H1 (cell line): ENCODE measurements around the gene RTF1. TPM values are rescaled to one million over a fixed set of nuclear protein-coding genes. Genes with fewer than 3 reads are reported as not detected.

Experiments
- CBX8 ChIP-seq: fragments of 300-800, 300-1000 bp; sonication (generic); IDR thresholded peaks from 2 replicates; pipeline ENCODE4 v1.7.1; 2016; ENCODE audit warnings: low read depth, low read length, borderline replicate concordance
- NANOG ChIP-seq: IDR thresholded peaks from 2 replicates; pipeline ENCODE4 v1.6.1; 2011; ENCODE audit warnings: low read length, low read depth, mild to moderate bottlenecking, inconsistent platforms; ENCODE audit not compliant: insufficient read depth, poor library complexity, severe bottlenecking
- RAD21 ChIP-seq, 2 experiments: IDR thresholded peaks in 1 of 2; conservative IDR thresholded peaks in 1 of 2; 2 replicates each; pipeline ENCODE4 v1.6.1; 2011; ENCODE audit warnings: low read depth in 2 of 2, low read length in 2 of 2, improper control_type of control experiment in 1 of 2, inconsistent platforms in 1 of 2, mild to moderate bottlenecking in 1 of 2, moderate library complexity in 1 of 2
- RFX5 ChIP-seq: IDR thresholded peaks from 2 replicates; pipeline ENCODE4 v1.6.1; 2011; ENCODE audit warnings: low read depth, low read length, improper control_type of control experiment, borderline replicate concordance
- SAP30 ChIP-seq: fragments of 300-600 bp; sonication (generic); IDR thresholded peaks from 2 replicates; pipeline ENCODE4 v1.7.1; 2012; ENCODE audit warnings: low read length, moderate library complexity, mild to moderate bottlenecking, inconsistent platforms; ENCODE audit not compliant: insufficient read depth, insufficient replicate concordance
- SIX5 ChIP-seq: IDR thresholded peaks from 2 replicates; pipeline ENCODE4 v1.6.1; 2011; ENCODE audit warnings: mild to moderate bottlenecking, low read depth, low read length
- ZNF274 ChIP-seq: IDR thresholded peaks from 2 replicates; pipeline ENCODE4 v1.7.0; 2012; ENCODE audit warnings: low read length, borderline replicate concordance; ENCODE audit errors: extremely low read depth
- polyA plus RNA-seq, 7 experiments: library from polyadenylated mRNA; depleted of rRNA in 3 of 7; stranded (reverse) in 5 of 7; unstranded in 2 of 7; fragments of >200 nt in 5 of 7; fragments of 200-250 nt in 2 of 7; gene quantifications; 1 replicate in 5 of 7; 2 replicates in 1 of 7; 4 replicates in 1 of 7; pipeline versions ENCODE4 v1.2.1 to v1.2.3, GENCODE V29; 2011 to 2013; ENCODE audit warnings: missing spikeins in 2 of 7, mixed read lengths in 2 of 7
- total RNA-seq: library from RNA; stranded (reverse); fragmentation: NEBNext Ultra II Directional; extraction: Animal tissue kit (Norgen Biotek cat#: 25700); gene quantifications from 2 replicates; pipeline ENCODE4 v1.2.1, GENCODE V29; 2021

The RTF1 gene
- total and polyA plus RNA-seq, 2 of the 8 experiments (the other 6 are each of a cell fraction or from before 2014, with no cell fraction given) = 22.6 to 47.7 TPM

DNA sequence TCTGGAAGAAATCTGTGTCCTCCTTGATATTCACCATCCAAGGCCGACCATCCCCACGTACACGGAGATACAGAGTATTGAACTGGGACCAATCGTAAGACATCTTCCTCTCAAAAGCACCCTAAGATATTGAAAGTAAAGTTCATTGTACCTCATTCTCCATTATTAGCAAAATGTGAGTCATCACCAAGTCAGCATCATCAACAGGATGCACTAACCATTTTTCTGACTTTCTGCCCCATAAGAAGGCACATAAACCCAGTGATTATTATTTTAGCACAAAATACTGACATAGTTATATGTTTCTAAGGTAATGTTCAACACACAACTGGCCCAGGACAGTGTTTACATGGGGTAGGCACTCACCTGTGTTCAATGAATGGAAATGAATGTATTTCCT, 22.0 kb upstream of the RTF1 start (continued):
- TF ChIP-seq RFX5 (no peak), NANOG (no peak), CBX8 (no peak), RAD21 (IDR thresholded peaks at IDR 0.05 in 1 of 2, conservative IDR thresholded peaks at IDR 0.05 in 1 of 2; ENCODE audit: low read depth in 2 of 2, low read length in 2 of 2) (no peak), SAP30 (no peak), SIX5 (no peak), ZNF274 (no peak)
